ENCODE measurements around the gene ABHD3.
"Not testable (repeated sequence)": the region's sequence is repeated elsewhere in the genome, so short reads cannot be mapped to it uniquely, and the experiment has no call there.

Gene ABHD3

DNA sequence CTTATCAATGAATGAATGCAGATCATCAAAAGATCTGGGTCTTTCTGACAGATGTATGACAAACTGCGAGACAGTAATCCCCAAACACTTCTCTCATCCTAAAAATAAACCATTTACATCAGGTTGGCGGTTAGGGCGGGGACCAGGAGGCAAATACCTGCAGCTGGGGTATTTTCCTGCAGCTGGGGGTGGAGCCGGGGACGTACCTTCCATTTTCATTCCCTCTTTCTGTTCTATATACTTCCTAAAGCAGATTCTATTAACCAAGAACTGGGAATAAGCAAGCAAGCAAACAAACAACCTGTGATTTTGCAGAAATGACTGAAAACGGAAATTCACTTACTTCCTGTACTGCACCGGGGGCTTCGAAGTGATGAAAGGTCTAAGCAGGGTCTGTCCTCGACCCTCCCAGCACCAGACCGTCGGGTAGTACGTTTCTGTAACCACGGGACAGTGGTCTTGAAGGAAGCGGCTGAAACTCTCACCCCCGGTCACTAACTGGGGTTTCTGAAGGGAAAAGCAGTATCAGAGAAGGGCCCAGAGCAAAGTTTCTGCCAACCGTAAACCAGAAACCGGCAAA is 1.2 kb downstream of the ABHD3 start:
- DNase-seq = no peak

GRCh38 chr18:21702602-21703001 is 2.0 kb downstream of the ABHD3 start:
- DNase-seq = no peak

- no peak for DNase-seq
Observed at GRCh38 chr18:21701621-21702020, 3.0 kb downstream of the ABHD3 start.

- no peak for DNase-seq
Observed at GRCh38 chr18:21700528-21701075, 4.0 kb downstream of the ABHD3 start.

GRCh38 chr18:21693322-21693721 is 11.3 kb downstream of the ABHD3 start:
- DNase-seq = no peak

DNA sequence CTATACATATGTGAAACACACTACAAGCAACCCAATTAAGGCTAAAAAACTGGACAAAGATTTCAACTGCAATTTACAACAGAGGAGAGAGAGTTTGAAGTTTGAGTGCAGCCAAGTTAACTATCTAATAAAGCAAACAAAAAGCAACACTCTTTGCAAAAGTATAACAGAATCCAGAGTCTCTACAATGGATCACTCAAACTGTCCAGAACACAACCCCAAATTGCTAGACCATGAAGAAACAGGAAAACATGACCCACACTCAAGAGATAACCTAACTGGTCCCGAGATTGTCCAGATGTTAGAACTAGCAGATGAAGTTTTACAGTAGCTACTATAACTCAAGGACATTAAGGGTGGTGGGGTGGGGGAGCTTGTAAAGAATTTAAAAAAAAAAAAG is 14.8 kb downstream of the ABHD3 start:
- DNase-seq = no peak

- no peak for DNase-seq
Observed at GRCh38 chr18:21686282-21687105, 18.1 kb downstream of the ABHD3 start.

- not testable (repeated sequence) for DNase-seq
Observed at GRCh38 chr18:21685556-21685981, 19.0 kb downstream of the ABHD3 start.

DNA sequence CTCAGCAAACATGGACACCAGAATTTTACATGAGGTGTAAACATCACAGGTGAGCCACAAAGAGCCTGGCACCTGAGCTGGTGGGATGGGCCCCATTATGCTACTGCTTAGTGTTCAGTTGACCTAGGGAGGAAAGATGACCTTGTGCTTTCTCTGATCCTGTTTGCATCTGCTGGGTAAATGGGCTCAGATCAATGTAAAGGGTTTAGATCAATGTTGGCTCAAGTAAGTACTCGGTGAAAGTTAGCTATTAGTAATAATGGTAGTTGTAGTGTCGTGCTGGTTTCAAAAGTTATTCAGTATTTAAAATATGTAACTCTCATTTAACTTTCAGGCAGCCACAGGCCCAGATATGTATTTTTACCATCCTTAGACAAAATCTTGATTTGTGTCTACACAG is 19.8 kb downstream of the ABHD3 start:
- DNase-seq = no peak

DNA sequence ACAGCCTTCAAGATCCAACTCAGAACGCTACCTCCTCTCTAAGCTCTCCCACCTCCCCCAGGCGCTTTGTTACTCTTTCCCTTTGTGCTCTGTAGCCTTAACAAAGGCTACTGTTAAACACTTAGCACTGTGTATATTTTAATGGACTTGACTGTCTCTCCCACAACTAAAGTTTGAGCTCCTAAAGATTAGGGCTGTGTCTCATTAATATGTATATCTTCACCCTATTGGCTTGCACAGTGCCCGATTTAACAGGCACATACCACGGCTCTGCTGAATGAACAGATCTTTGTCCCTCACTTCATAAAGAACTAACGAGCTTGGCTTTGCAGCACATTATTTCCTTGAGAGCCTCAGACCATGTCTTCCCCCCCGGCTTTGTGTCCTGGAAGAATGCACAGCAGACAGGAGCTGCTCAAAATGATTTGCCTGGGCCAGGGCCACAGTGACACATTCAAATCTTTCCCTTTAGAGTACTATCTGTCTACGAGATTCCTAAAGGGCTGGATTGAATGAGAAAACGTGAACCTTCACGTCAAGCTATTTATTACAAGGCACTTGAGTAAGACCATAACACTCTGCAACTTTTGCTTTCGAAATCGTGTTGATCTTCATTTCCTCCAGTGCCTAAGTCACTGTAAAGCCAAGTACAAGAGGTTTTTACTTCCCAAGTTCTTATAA is 22.1 kb downstream of the ABHD3 start:
- peak; percentile 7 for DNase-seq

DNA sequence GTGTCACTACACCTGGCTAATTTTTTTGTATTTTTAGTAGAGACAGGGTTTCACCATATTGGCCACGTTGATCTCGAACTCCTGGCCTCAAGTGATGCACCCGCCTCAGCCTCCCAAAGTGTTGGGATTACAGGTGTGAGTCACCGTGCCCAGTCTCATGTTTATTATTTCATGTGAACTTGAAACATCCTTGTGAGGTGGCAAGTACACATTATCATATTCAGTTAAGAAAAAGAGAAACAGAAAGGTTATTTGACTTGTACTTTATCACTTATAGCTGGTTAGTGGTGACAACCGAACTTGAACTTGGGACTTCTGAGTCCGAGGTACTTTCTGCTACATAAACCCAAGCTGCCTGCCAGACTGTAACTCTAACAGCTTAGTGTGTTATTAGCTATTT is 24.4 kb downstream of the ABHD3 start:
- DNase-seq = no peak

GRCh38 chr18:21678859-21679258 is 25.7 kb downstream of the ABHD3 start:
- no peak for DNase-seq

DNA sequence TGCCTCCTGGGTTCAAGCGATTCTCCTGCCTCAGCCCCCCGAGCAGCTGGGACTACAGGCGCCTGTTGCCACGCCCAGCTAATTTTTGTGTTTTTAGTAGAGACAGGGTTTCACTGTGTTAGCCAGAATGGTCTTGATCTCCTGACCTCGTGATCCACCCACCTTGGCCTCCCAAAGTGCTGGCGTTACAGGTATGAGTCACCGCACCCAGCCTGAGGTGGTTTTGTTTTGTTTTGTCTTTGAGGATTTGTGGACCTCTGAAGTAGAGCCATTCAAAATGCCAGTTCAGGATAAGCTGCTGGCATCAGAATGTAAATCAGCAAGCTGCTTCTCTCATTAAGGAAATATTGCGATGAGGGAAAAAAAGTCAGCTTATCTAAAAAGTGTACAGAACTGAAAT is 29.2 kb downstream of the ABHD3 start:
- not testable (repeated sequence) for DNase-seq

DNA sequence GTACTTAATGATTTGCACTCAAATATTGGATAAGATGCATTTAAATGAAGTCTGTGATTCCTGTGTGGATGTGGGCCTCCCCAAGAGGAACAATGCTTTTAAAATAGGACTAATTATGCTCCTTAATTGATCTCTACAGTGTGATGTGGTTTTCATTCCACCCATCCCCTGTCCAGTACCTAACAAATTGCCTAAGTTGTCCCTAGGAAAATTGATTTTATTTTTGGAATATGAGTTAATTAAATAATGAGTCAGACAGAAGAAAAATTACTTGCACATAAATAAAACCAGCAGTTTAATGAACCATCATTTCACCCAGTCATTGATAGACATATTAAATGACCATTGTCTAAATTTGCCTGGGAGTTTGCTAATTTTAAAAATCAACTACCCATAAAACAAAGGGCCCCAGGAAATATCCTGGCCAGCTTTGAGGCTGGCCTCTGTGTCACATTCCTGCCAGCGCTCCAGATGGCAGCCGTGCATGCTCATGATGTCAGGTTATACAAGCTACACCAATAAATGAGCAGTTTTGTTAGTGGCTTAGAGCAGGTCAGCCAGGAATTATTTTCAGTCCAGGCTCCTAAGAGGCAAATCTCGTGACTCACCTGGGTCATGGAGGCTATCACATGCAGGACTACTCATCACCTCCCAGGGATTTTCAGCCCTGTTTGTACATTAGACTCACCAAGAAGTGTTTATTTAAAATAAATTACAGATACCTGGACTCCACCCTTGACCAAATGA is 31.9 kb downstream of the ABHD3 start:
- no peak for DNase-seq

DNA sequence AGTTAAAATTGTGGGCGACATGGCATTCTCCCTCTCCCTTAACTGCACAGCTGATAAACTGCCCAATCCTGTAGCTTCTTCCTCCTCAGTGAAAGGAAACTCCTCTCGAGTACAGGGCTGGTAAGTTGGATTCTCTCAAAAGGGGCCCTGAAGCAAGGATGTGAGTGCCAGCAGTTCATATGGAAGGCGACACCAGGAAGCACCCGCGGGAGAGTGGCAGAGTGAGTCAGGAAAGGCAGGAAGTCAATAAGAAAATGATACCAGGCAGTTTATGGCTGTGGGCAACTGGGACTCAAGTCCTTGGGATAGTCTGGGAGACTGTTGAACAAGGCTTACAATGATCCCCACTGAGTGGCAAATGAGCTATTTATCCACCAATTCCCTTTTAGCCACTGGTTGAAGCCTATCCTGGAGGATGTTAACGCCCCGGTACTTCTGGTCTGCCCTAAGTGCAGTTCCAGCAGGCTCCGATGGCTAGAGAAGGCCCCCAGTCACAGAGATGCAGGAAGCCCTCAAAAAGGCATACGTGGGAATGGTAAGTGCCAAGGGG is 34.8 kb downstream of the ABHD3 start:
- DNase-seq = peak; percentile 7

DNA sequence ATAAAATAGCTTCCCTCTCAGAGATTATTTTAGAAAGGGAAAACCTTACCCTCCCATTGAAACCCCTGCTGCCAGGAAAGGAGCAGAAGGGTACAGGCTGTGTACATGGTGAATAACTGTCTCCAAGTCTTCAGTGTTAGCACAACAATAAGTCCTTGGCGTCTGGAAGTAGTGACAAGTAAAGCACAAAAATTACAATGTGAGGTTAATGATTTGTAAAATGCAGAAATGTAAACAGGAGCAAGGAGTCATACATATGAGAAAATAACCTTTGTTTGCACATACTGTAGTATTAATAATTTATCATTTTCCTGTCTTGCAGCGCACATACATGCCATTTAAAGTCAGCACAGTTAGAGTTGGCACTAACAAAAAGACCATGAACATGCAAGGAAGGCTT is 40.5 kb downstream of the ABHD3 start:
- no peak for DNase-seq

- DNase-seq = no peak
Observed at GRCh38 chr18:21663578-21663977, 41.0 kb downstream of the ABHD3 start.

DNA sequence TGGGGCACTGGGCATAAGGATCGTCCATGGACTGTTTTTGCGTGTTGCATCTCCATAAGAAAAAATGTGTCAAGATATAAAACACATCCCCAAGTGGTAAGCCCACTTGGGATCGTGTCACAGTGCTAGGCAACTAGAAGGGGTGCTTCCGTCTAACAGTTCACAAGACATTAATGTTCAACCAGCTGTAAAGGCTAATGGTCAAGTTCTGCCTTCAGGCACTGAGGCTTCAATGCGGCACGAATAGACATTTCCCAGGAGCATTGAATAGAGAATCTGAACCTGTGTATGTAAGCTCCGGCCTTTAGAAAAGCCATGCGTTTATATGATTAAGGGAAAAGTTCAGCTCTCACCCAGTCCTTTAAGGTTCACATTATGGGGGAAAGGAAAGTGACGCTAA is 42.0 kb downstream of the ABHD3 start:
- DNase-seq = no peak

DNA sequence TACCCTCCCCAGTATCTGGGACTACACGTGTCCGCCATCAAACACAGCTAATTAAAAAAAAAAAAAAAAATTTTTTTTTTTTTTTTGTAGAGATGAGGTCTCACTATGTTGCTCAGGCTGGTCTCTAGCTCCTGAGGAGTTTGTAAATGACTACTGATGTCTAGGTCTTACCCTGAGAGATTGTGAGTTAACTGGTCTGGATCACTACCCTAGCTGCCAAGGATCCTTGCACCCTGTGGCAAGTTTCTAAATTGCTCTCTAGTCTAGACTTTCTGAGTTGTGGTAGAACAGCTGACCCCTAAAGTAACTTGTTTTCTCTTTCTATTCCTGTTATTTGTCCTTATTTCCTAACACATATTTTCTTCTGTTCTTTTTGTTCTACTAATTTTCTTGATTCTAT is 44.5 kb downstream of the ABHD3 start:
- DNase-seq = no peak

- DNase-seq = peak; percentile 19
Observed at GRCh38 chr18:21656402-21656801, 48.2 kb downstream of the ABHD3 start.

GRCh38 chr18:21653361-21653760 is 51.2 kb downstream of the ABHD3 start:
- no peak for DNase-seq

GRCh38 chr18:21652073-21652472 is 52.5 kb downstream of the ABHD3 start:
- DNase-seq = no peak

Data from fibroblast of skin of scalp (primary cell).